OCI-LY1 (cell line): ENCODE data around the gene PGS1.

ENCODE experiments used
- EZH2 ChIP-seq: fragments of 200-600 bp; sonication (generic), shearing (Covaris generic); IDR thresholded peaks from 2 replicates; pipeline ENCODE4 v1.8.0; 2017; ENCODE audit warnings: borderline replicate concordance, mixed run types, mild to moderate bottlenecking, antibody characterized with exemption, low read length, moderate library complexity, mixed read lengths
- TF ChIP-seq, protein P1 (sequence below): fragments of 200-600 bp; sonication (generic), shearing (Covaris generic); IDR thresholded peaks from 2 replicates; pipeline ENCODE4 v1.5.1; 2017; ENCODE audit warnings: mild to moderate bottlenecking, antibody characterized with exemption, low read length, moderate library complexity, mixed read lengths

DNA sequence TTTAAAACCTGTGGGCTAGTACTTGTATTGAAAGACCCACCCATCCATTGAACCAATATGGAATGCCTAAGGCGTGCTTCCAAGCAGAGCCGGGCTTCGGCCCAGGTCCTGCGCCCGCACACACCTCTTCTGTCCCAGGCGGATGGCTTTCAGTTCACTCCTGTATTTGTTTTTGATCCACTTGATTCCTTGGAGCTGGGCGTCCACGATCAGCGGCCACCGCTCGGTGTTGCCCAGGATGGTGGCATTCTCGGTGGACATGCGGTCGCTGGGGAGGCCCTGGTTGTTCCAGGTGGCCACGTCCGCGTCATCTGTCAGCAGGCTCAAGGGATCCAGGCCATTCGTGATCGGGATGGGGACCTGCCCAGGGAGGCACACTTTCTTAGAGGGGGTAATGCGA is 75.9 kb downstream of the PGS1 start:
- TF ChIP-seq, protein P1, sequence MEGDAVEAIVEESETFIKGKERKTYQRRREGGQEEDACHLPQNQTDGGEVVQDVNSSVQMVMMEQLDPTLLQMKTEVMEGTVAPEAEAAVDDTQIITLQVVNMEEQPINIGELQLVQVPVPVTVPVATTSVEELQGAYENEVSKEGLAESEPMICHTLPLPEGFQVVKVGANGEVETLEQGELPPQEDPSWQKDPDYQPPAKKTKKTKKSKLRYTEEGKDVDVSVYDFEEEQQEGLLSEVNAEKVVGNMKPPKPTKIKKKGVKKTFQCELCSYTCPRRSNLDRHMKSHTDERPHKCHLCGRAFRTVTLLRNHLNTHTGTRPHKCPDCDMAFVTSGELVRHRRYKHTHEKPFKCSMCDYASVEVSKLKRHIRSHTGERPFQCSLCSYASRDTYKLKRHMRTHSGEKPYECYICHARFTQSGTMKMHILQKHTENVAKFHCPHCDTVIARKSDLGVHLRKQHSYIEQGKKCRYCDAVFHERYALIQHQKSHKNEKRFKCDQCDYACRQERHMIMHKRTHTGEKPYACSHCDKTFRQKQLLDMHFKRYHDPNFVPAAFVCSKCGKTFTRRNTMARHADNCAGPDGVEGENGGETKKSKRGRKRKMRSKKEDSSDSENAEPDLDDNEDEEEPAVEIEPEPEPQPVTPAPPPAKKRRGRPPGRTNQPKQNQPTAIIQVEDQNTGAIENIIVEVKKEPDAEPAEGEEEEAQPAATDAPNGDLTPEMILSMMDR = no peak
- TF ChIP-seq EZH2 = no peak
